Breast epithelium (tissue), 4 donors: ENCODE results near the gene PRDM5. TPM values are rescaled to one million over a fixed set of nuclear protein-coding genes. Genes with fewer than 3 reads are reported as not detected.

Experiments used
- DNase-seq, 2 donors: peaks; one replicate each; pipeline ENCODE4 v3.0.0-alpha.2; 2019; ENCODE audit warnings: low spot score in 2 of 2
- H3K27ac ChIP-seq, 2 donors: fragments of 200-600 bp; sonication (generic) in 1 of 2; one replicate each; pipeline ENCODE4 v1.5.1; 2016 to 2019; ENCODE audit warnings: mild to moderate bottlenecking in 1 of 2
- H3K27me3 ChIP-seq, 2 donors: fragments of 200-600 bp; sonication (generic) in 1 of 2; one replicate each; pipeline versions ENCODE4 v1.5.1 to v1.6.0; 2017 to 2019; ENCODE audit warnings: control low read depth in 1 of 2, mild to moderate bottlenecking in 1 of 2
- H3K36me3 ChIP-seq: fragments of 200-600 bp; one replicate; pipeline ENCODE4 v1.5.1; 2019
- H3K4me1 ChIP-seq, 2 donors: fragments of 200-600 bp; sonication (generic); one replicate each; pipeline ENCODE4 v1.5.1; 2016 to 2019; ENCODE audit warnings: control low read depth in 1 of 2
- H3K4me3 ChIP-seq, 3 donors: fragments of 200-600 bp; sonication (generic); 1 replicate in 2 of 3; 2 replicates in 1 of 3; pipeline ENCODE4 v1.5.1; 2016 to 2019; ENCODE audit warnings: mild to moderate bottlenecking in 3 of 3, moderate library complexity in 2 of 3
- H3K9me3 ChIP-seq, 2 donors: fragments of 200-600 bp; sonication (generic) in 1 of 2; one replicate each; pipeline ENCODE4 v1.5.1; 2016 to 2019; ENCODE audit warnings: control low read depth in 1 of 2
- CTCF ChIP-seq, 3 donors: fragments of 450-650 bp; IDR thresholded peaks; one replicate each; pipeline ENCODE4 v1.5.1; 2016 to 2017; ENCODE audit warnings: antibody characterized with exemption in 3 of 3, mild to moderate bottlenecking in 3 of 3, moderate library complexity in 3 of 3
- POLR2A ChIP-seq: fragments of 450-650 bp; IDR thresholded peaks from one replicate; pipeline ENCODE4 v1.6.1; 2016; ENCODE audit warnings: antibody characterized with exemption, mild to moderate bottlenecking, moderate library complexity
- POLR2AphosphoS5 ChIP-seq, 3 donors: sonication (generic); formaldehyde crosslinking; IDR thresholded peaks; one replicate each; pipeline ENCODE4 v1.6.1; 2017; ENCODE audit warnings: antibody characterized with exemption in 3 of 3
- intact Hi-C: fragments of 100-400 bp; cut with DNase I; formaldehyde crosslinking; loops from one replicate; pipeline ENCODE4 v1.15.1; 2023; ENCODE audit warnings: low total_unique reads
- total RNA-seq, 3 donors: library from RNA; depleted of rRNA; stranded (reverse); fragments of >200 nt; gene quantifications; one replicate each; pipeline ENCODE4 v1.1.0, GENCODE V29; 2016

PRDM5 gene
- total RNA-seq, 3 donors from 2014 or later: 14.4 to 27.5 (median 24.9) TPM

DNA sequence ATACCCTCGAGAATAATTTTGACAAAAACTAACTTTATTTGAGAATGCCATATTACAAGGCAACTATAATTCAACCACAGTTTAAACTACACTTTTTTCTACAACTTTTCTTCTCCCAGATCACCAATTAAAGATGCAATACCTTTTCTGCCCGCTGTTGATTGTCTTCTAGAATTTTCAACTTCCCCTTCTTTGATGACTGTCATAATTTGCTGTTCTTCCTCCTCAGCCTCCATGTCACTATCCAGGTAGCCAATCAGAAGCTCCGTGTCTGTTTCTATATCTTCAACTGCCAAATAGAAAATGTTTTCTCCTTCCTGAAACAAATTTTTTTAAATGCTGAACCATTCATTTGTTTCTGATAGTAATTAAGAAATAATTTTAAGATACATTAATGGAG, 101.5 kb downstream of the PRDM5 start:
- Histone ChIP-seq H3K27ac (no peak overlapping the region), H3K4me1 (no peaks in the 10 kb centered on the region), H3K4me3 (no peak overlapping the region), H3K27me3 (no peaks in the 10 kb centered on the region), H3K36me3 (peaks cover 5% of the 10 kb centered on the region), H3K9me3 (no peaks in the 10 kb centered on the region)
- TF ChIP-seq POLR2AphosphoS5 (IDR thresholded peaks at IDR 0.05) (no peak), CTCF (IDR thresholded peaks at IDR 0.05) (no peak), POLR2A (no peak)
- intact Hi-C loops: no loop called here
- no peak for DNase-seq

GRCh38 chr4:120819805-120820437, 102.6 kb downstream of the PRDM5 start:
- no peak for TF ChIP-seq CTCF (IDR thresholded peaks at IDR 0.05)
- no peak for TF ChIP-seq POLR2A
- no peak for TF ChIP-seq POLR2AphosphoS5 (IDR thresholded peaks at IDR 0.05)

GRCh38 chr4:120816296-120816965, 106.1 kb downstream of the PRDM5 start:
- Histone ChIP-seq H3K4me1 (no peaks in the 10 kb centered on the region), H3K36me3 (peaks cover 5% of the 10 kb centered on the region), H3K9me3 (no peaks in the 10 kb centered on the region), H3K27me3 (no peaks in the 10 kb centered on the region), H3K27ac (no peak overlapping the region), H3K4me3 (peak overlapping the region; percentile 16 to 47 (median 35))
- no peak for DNase-seq
- intact Hi-C loops: no loop called here
- no peak for TF ChIP-seq CTCF (IDR thresholded peaks at IDR 0.05)
- TF ChIP-seq POLR2AphosphoS5 (IDR thresholded peaks at IDR 0.05): no peak
- TF ChIP-seq POLR2A: no peak

More at GRCh38 chr4:120819805-120820437, 102.6 kb downstream of the PRDM5 start:
- no peaks in the 10 kb centered on the region for H3K9me3 ChIP-seq
- no peak for DNase-seq
- H3K4me1 ChIP-seq: no peaks in the 10 kb centered on the region
- peaks cover 5% of the 10 kb centered on the region for H3K36me3 ChIP-seq
- H3K4me3 ChIP-seq: no peak overlapping the region
- H3K27ac ChIP-seq: no peak overlapping the region
- intact Hi-C loops: no loop called here
- no peaks in the 10 kb centered on the region for H3K27me3 ChIP-seq

GRCh38 chr4:120815361-120815760, 107.2 kb downstream of the PRDM5 start:
- H3K9me3 ChIP-seq: peaks cover 0 to under 1% of the 10 kb centered on the region in 2 donors
- H3K4me3 ChIP-seq: no peak overlapping the region
- TF ChIP-seq POLR2AphosphoS5 (IDR thresholded peaks at IDR 0.05) (no peak), CTCF (IDR thresholded peaks at IDR 0.05) (no peak), POLR2A (no peak)
- DNase-seq: no peak
- no peaks in the 10 kb centered on the region for H3K4me1 ChIP-seq
- intact Hi-C loops: no loop called here
- H3K27me3 ChIP-seq: no peaks in the 10 kb centered on the region
- H3K27ac ChIP-seq: no peak overlapping the region
- peaks cover 5% of the 10 kb centered on the region for H3K36me3 ChIP-seq

- no peak overlapping the region for H3K4me3 ChIP-seq
- no peak for DNase-seq
- no peaks in the 10 kb centered on the region for H3K27me3 ChIP-seq
- TF ChIP-seq POLR2AphosphoS5 (IDR thresholded peaks at IDR 0.05) (no peak), POLR2A (no peak), CTCF (IDR thresholded peaks at IDR 0.05) (no peak)
- no peak overlapping the region for H3K27ac ChIP-seq
- peaks cover under 1 to 6% of the 10 kb centered on the region in 2 donors for H3K9me3 ChIP-seq
- peaks cover 5% of the 10 kb centered on the region for H3K36me3 ChIP-seq
- no peaks in the 10 kb centered on the region for H3K4me1 ChIP-seq
- intact Hi-C loops: no loop called here
These were observed 107.6 kb downstream of the PRDM5 start for GRCh38 chr4:120814886-120815285.
